GM18526 (cell line): ENCODE measurements around the gene TSGA10IP.

Source experiments
- POLR2A ChIP-seq: IDR thresholded peaks from 3 replicates; pipeline ENCODE4 v1.6.1; 2011; ENCODE audit not compliant: insufficient read length; ENCODE audit errors: extremely low read depth

The TSGA10IP gene

GRCh38 chr11:66003291-66003690, 58.0 kb downstream of the TSGA10IP start:
- TF ChIP-seq POLR2A = no peak

- TF ChIP-seq POLR2A = no peak
These were observed 58.9 kb downstream of the TSGA10IP start for GRCh38 chr11:66004186-66004585.

- TF ChIP-seq POLR2A = no peak
These were observed 61.0 kb downstream of the TSGA10IP start for GRCh38 chr11:66006134-66006890.

- TF ChIP-seq POLR2A = no peak
These were observed 61.6 kb downstream of the TSGA10IP start for GRCh38 chr11:66006891-66007176.

GRCh38 chr11:66007201-66007634, 61.9 kb downstream of the TSGA10IP start:
- TF ChIP-seq POLR2A = no peak

- TF ChIP-seq POLR2A = no peak
These were observed 62.8 kb downstream of the TSGA10IP start for GRCh38 chr11:66008095-66008467.

GRCh38 chr11:66008468-66009101, 63.3 kb downstream of the TSGA10IP start:
- TF ChIP-seq POLR2A = no peak
